Osteoblast (primary cell): ENCODE data around the gene IGFBP5. TPM values are rescaled to one million over a fixed set of nuclear protein-coding genes. Genes with fewer than 3 reads are reported as not detected.

Source experiments
- DNase-seq: peaks from one replicate; pipeline ENCODE4 v3.0.0; 2011; ENCODE audit warnings: low spot score, mixed read lengths; ENCODE audit not compliant: insufficient read length; ENCODE audit errors: missing footprints
- H2AFZ ChIP-seq: 2 replicates; pipeline ENCODE4 v1.6.0; 2011; ENCODE audit warnings: mild to moderate bottlenecking, low read length
- H3K27ac ChIP-seq: 2 replicates; pipeline ENCODE4 v1.5.1; 2011; ENCODE audit warnings: mild to moderate bottlenecking, low read depth, low read length, moderate library complexity
- H3K27me3 ChIP-seq: 2 replicates; pipeline ENCODE4 v1.6.0; 2012; ENCODE audit warnings: mild to moderate bottlenecking, control low read depth, inconsistent platforms, low read length, moderate library complexity; ENCODE audit not compliant: insufficient read depth
- H3K36me3 ChIP-seq: 2 replicates; pipeline ENCODE4 v1.5.1; 2011; ENCODE audit warnings: mild to moderate bottlenecking, low read length, control low read depth, moderate library complexity; ENCODE audit not compliant: insufficient read depth
- H3K4me1 ChIP-seq: 2 replicates; pipeline ENCODE4 v1.5.1; 2011; ENCODE audit warnings: mild to moderate bottlenecking, low read length, control low read depth, moderate library complexity; ENCODE audit not compliant: insufficient read depth
- H3K4me2 ChIP-seq: 2 replicates; pipeline ENCODE4 v1.6.0; 2011; ENCODE audit warnings: mild to moderate bottlenecking, low read length; ENCODE audit not compliant: insufficient read depth
- H3K4me3 ChIP-seq: fragments of 200-600 bp; sonication (generic); 3 replicates; pipeline ENCODE4 v1.5.1; 2012; ENCODE audit warnings: mild to moderate bottlenecking, low read length, inconsistent platforms; ENCODE audit not compliant: insufficient read depth
- H3K79me2 ChIP-seq: 2 replicates; pipeline ENCODE4 v1.6.0; 2012; ENCODE audit warnings: mild to moderate bottlenecking, low read length, control low read depth, inconsistent platforms; ENCODE audit not compliant: insufficient read depth
- H3K9me3 ChIP-seq: 2 replicates; pipeline ENCODE4 v1.5.1; 2011; ENCODE audit warnings: low read depth, low read length, control low read depth
- H4K20me1 ChIP-seq: 2 replicates; pipeline ENCODE4 v1.6.0; 2012; ENCODE audit warnings: mild to moderate bottlenecking, low read length, control low read depth; ENCODE audit not compliant: insufficient read depth
- CTCF ChIP-seq: IDR thresholded peaks from 2 replicates; pipeline ENCODE4 v1.5.1; 2011; ENCODE audit warnings: mild to moderate bottlenecking, low read depth, low read length, moderate library complexity; ENCODE audit errors: extremely low read depth
- total RNA-seq: library from RNA; depleted of rRNA; stranded (reverse); fragments of >200 nt; gene quantifications from 2 replicates; pipeline ENCODE4 v1.2.3, GENCODE V29; 2012

IGFBP5 gene
- total RNA-seq, 1 donor = 12.3 TPM

GRCh38 chr2:216645636-216645950 lies 49.8 kb downstream of the IGFBP5 start:
- H3K9me3 ChIP-seq = no peaks in the 10 kb centered on the region
- H3K4me3 ChIP-seq = no peak overlapping the region
- TF ChIP-seq CTCF = no peak
- H3K27ac ChIP-seq = no peak overlapping the region
- H3K4me2 ChIP-seq = no peak overlapping the region
- no peak for DNase-seq
- peaks cover 37% of the 10 kb centered on the region for H3K79me2 ChIP-seq
- no peak overlapping the region for H2AFZ ChIP-seq
- peaks cover 19% of the 10 kb centered on the region for H3K4me1 ChIP-seq
- H4K20me1 ChIP-seq = peaks cover 7% of the 10 kb centered on the region
- H3K36me3 ChIP-seq = no peaks in the 10 kb centered on the region
- H3K27me3 ChIP-seq = no peaks in the 10 kb centered on the region

GRCh38 chr2:216644842-216645635 lies 50.3 kb downstream of the IGFBP5 start:
- Histone ChIP-seq H4K20me1 (peaks cover 11% of the 10 kb centered on the region), H3K36me3 (no peaks in the 10 kb centered on the region), H3K27ac (no peak overlapping the region), H2AFZ (no peak overlapping the region), H3K79me2 (peaks cover 35% of the 10 kb centered on the region), H3K9me3 (no peaks in the 10 kb centered on the region), H3K4me2 (no peak overlapping the region), H3K4me3 (no peak overlapping the region), H3K4me1 (peaks cover 19% of the 10 kb centered on the region), H3K27me3 (no peaks in the 10 kb centered on the region)
- TF ChIP-seq CTCF = no peak
- DNase-seq = no peak

DNA sequence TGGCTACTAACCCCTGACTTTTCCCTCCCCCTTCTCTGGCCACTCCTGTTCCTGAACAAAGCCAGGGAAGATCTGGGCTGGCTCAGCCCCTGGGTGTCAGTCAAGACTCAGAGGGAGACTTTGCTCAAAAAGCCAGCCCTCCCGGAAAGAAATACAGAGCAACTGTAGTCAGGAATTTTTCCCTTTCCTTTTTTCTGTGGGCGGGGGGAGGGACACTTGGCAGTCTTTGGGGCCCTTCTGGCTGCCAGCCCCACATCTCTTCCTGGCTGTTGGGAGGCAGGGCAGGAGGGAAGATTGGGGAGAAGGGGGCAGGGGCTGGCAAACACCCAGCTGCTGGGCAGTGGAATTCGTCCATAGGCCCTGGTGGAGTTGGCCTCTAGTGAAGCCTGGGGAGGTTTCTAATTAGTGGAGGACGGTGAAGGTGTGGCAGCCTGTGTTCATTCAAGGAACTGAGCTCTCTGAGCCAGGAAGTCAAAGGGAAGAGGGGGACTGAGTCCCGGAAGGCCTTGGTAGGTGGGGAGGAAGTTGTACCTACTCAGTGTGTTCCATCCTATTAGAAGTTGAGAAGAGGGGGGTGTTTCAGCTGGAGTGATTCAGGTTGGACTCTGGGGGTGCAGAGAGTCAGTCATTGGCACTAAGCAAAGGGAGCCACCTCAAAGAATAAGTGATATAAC lies 51.2 kb downstream of the IGFBP5 start:
- DNase-seq = peak; percentile 91
- TF ChIP-seq CTCF = no peak
- Histone ChIP-seq H3K4me3 (no peak overlapping the region), H2AFZ (no peak overlapping the region), H3K9me3 (no peaks in the 10 kb centered on the region), H3K4me2 (no peak overlapping the region), H3K27me3 (no peaks in the 10 kb centered on the region), H3K36me3 (no peaks in the 10 kb centered on the region), H3K4me1 (peaks cover 19% of the 10 kb centered on the region), H3K79me2 (peaks cover 33% of the 10 kb centered on the region), H3K27ac (no peak overlapping the region), H4K20me1 (peaks cover 13% of the 10 kb centered on the region)

GRCh38 chr2:216637472-216637871 lies 57.9 kb downstream of the IGFBP5 start:
- Histone ChIP-seq H3K36me3 (peaks cover 7% of the 10 kb centered on the region), H3K79me2 (peaks cover 50% of the 10 kb centered on the region), H3K27me3 (peaks cover 18% of the 10 kb centered on the region), H3K9me3 (no peaks in the 10 kb centered on the region), H3K27ac (no peak overlapping the region), H3K4me2 (no peak overlapping the region), H3K4me1 (peaks cover 21% of the 10 kb centered on the region), H3K4me3 (no peak overlapping the region), H2AFZ (no peak overlapping the region), H4K20me1 (peaks cover 17% of the 10 kb centered on the region)
- TF ChIP-seq CTCF = no peak
- DNase-seq = peak; percentile 66
